Measurements from ENCODE around the gene HMCN2.

DNA sequence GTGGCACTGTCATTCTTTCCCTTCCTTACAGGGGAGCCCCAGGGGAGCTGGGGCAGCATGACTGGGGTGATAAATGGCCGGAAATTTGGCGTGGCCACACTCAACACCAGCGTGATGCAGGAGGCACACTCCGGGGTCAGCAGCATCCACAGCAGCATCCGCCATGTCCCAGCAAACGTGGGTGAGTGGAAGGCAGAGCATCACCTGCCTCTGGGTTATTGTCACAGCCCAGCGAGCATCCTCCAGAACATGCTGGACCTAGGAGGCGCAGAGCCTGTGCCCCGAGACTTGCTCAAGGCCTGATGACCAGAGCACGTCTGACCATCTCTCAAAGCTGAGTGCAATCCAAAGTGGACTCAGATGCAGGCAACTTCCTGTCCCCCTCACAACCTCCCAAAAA is 157.0 kb downstream of the HMCN2 start:
- TF ChIP-seq POLR2A (IDR thresholded peaks at IDR 0.05) (no peak), POLR2AphosphoS5 (IDR thresholded peaks at IDR 0.05) (no peak)
- TF ChIP-seq, protein P1, sequence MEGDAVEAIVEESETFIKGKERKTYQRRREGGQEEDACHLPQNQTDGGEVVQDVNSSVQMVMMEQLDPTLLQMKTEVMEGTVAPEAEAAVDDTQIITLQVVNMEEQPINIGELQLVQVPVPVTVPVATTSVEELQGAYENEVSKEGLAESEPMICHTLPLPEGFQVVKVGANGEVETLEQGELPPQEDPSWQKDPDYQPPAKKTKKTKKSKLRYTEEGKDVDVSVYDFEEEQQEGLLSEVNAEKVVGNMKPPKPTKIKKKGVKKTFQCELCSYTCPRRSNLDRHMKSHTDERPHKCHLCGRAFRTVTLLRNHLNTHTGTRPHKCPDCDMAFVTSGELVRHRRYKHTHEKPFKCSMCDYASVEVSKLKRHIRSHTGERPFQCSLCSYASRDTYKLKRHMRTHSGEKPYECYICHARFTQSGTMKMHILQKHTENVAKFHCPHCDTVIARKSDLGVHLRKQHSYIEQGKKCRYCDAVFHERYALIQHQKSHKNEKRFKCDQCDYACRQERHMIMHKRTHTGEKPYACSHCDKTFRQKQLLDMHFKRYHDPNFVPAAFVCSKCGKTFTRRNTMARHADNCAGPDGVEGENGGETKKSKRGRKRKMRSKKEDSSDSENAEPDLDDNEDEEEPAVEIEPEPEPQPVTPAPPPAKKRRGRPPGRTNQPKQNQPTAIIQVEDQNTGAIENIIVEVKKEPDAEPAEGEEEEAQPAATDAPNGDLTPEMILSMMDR (IDR thresholded peaks at IDR 0.05): no peak

Measured in prostate gland (tissue), 2 donors.